ENCODE data around the gene IRS4. TPM values are rescaled to one million over a fixed set of nuclear protein-coding genes. Genes with fewer than 3 reads are reported as not detected.

Gene IRS4
- not detected for polyA plus RNA-seq (2013)

GRCh38 chrX:108736509-108737479 lies at the start of gene IRS4:
TSS of gene IRS4 (minus strand) at chrX:108736563.
- peak in 1 of 3 donors; percentile 23 for DNase-seq
- H3K9me3 ChIP-seq (ENCODE audit: control extremely low read depth in 1 of 5, control insufficient read depth in 4 of 5, insufficient read depth in 2 of 5, low read depth in 1 of 5, low read length in 4 of 5): peaks cover 0 to 13% (median 0%) of the 10 kb centered on the region in 5 experiments
- CTCF ChIA-PET: no interaction called here
- H3K4me3 ChIP-seq (ENCODE audit: control insufficient read depth in 1 of 7, extremely low read depth in 1 of 7, insufficient read depth in 4 of 7, low read depth in 2 of 7, low read length in 6 of 7): peak within 1 kb of the TSS in 5 of 7 experiments; percentile 26 to 58 (median 32)
- peaks cover 6 to 68% (median 32%) of the 10 kb centered on the region in 5 experiments for H3K27me3 ChIP-seq (replicated peaks in 2 of 5; ENCODE audit: control insufficient read depth in 4 of 5, insufficient read depth in 5 of 5, low read length in 4 of 5)
- no peak within 1 kb of the TSS for H3K27ac ChIP-seq (ENCODE audit: insufficient read depth in 1 of 2, low read depth in 1 of 2, low read length in 2 of 2, poor library complexity in 1 of 2, severe bottlenecking in 2 of 2)
- POLR2A ChIA-PET: no interaction called here
- H3K36me3 ChIP-seq (ENCODE audit: control insufficient read depth in 4 of 4, insufficient read depth in 4 of 4, low read length in 3 of 4): no peaks in the 10 kb centered on the region
- 34% methylated on average over 40 of the region's 62 CpGs for WGBS (ENCODE audit: insufficient coverage)
- peaks cover 0 to 11% (median 9%) of the 10 kb centered on the region in 4 experiments for H3K4me1 ChIP-seq (ENCODE audit: control extremely low read depth in 1 of 4, control insufficient read depth in 4 of 4, insufficient read depth in 4 of 4, low read length in 3 of 4)

- no peak overlapping the region for H3K4me3 ChIP-seq (ENCODE audit: control insufficient read depth in 1 of 7, extremely low read depth in 1 of 7, insufficient read depth in 4 of 7, low read depth in 2 of 7, low read length in 6 of 7)
- peak in 1 of 3 donors; percentile 0 for DNase-seq
- no peaks in the 10 kb centered on the region for H3K36me3 ChIP-seq (ENCODE audit: control insufficient read depth in 4 of 4, insufficient read depth in 4 of 4, low read length in 3 of 4)
- no peaks in the 10 kb centered on the region for H3K27me3 ChIP-seq (replicated peaks in 2 of 5; ENCODE audit: control insufficient read depth in 4 of 5, insufficient read depth in 5 of 5, low read length in 4 of 5)
- H3K4me1 ChIP-seq (ENCODE audit: control extremely low read depth in 1 of 4, control insufficient read depth in 4 of 4, insufficient read depth in 4 of 4, low read length in 3 of 4): no peaks in the 10 kb centered on the region
- no peaks in the 10 kb centered on the region for H3K9me3 ChIP-seq (ENCODE audit: control extremely low read depth in 1 of 5, control insufficient read depth in 4 of 5, insufficient read depth in 2 of 5, low read depth in 1 of 5, low read length in 4 of 5)
- ChIA-PET CTCF (no interaction called here), POLR2A (no interaction called here)
- H3K27ac ChIP-seq (ENCODE audit: insufficient read depth in 1 of 2, low read depth in 1 of 2, low read length in 2 of 2, poor library complexity in 1 of 2, severe bottlenecking in 2 of 2): no peak overlapping the region
These were observed 36.2 kb upstream of the IRS4 start for GRCh38 chrX:108772549-108772948.

DNA sequence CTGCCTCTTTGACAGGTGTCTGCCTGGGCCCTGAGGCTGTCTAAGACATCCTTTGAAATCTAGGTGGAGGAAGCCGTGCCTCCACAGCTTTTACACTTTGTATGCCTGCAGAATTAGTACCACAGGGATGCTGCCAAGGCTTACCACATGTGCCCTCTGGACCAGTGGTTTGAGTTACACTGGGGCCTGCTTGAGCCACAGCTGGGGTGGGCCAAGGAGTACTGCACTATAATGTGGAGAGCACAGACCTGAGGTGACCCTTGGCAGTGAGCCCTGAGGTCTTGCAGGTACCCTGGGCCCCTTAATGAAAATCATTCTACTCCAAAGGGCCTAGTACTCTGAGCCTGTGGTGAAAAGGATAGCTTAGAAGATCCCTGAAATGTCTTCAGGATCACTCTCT lies 27.2 kb upstream of the IRS4 start:
- Histone ChIP-seq H3K27me3 (replicated peaks in 2 of 5; ENCODE audit: control insufficient read depth in 4 of 5, insufficient read depth in 5 of 5, low read length in 4 of 5) (peaks cover 0 to 2% (median 0%) of the 10 kb centered on the region in 5 experiments), H3K9me3 (ENCODE audit: control extremely low read depth in 1 of 5, control insufficient read depth in 4 of 5, insufficient read depth in 2 of 5, low read depth in 1 of 5, low read length in 4 of 5) (no peaks in the 10 kb centered on the region), H3K4me3 (ENCODE audit: control insufficient read depth in 1 of 7, extremely low read depth in 1 of 7, insufficient read depth in 4 of 7, low read depth in 2 of 7, low read length in 6 of 7) (no peak overlapping the region), H3K4me1 (ENCODE audit: control extremely low read depth in 1 of 4, control insufficient read depth in 4 of 4, insufficient read depth in 4 of 4, low read length in 3 of 4) (no peaks in the 10 kb centered on the region), H3K36me3 (ENCODE audit: control insufficient read depth in 4 of 4, insufficient read depth in 4 of 4, low read length in 3 of 4) (no peaks in the 10 kb centered on the region), H3K27ac (ENCODE audit: insufficient read depth in 1 of 2, low read depth in 1 of 2, low read length in 2 of 2, poor library complexity in 1 of 2, severe bottlenecking in 2 of 2) (no peak overlapping the region)
- POLR2A ChIA-PET: no interaction called here
- CTCF ChIA-PET: no interaction called here
- DNase-seq: no peak
- WGBS (ENCODE audit: insufficient coverage): 67% methylated on average over 1 of the region's 1 CpG

- WGBS (ENCODE audit: insufficient coverage): no CpG with 5 or more reads among the region's 1 CpG
- ChIA-PET POLR2A (no interaction called here), CTCF (no interaction called here)
- no peak for DNase-seq
- Histone ChIP-seq H3K9me3 (ENCODE audit: control extremely low read depth in 1 of 5, control insufficient read depth in 4 of 5, insufficient read depth in 2 of 5, low read depth in 1 of 5, low read length in 4 of 5) (peaks cover 0 to 9% (median 0%) of the 10 kb centered on the region in 5 experiments), H3K4me3 (ENCODE audit: control insufficient read depth in 1 of 7, extremely low read depth in 1 of 7, insufficient read depth in 4 of 7, low read depth in 2 of 7, low read length in 6 of 7) (no peak overlapping the region), H3K36me3 (ENCODE audit: control insufficient read depth in 4 of 4, insufficient read depth in 4 of 4, low read length in 3 of 4) (no peaks in the 10 kb centered on the region), H3K27me3 (replicated peaks in 2 of 5; ENCODE audit: control insufficient read depth in 4 of 5, insufficient read depth in 5 of 5, low read length in 4 of 5) (peaks cover 6 to 38% (median 10%) of the 10 kb centered on the region in 5 experiments), H3K27ac (ENCODE audit: insufficient read depth in 1 of 2, low read depth in 1 of 2, low read length in 2 of 2, poor library complexity in 1 of 2, severe bottlenecking in 2 of 2) (no peak overlapping the region), H3K4me1 (ENCODE audit: control extremely low read depth in 1 of 4, control insufficient read depth in 4 of 4, insufficient read depth in 4 of 4, low read length in 3 of 4) (peaks cover 0 to 11% (median 9%) of the 10 kb centered on the region in 4 experiments)
These were observed 4.0 kb upstream of the IRS4 start for GRCh38 chrX:108740299-108740774.

GRCh38 chrX:108737754-108738153 lies 1.4 kb upstream of the IRS4 start:
- H3K27me3 ChIP-seq (replicated peaks in 2 of 5; ENCODE audit: control insufficient read depth in 4 of 5, insufficient read depth in 5 of 5, low read length in 4 of 5): peaks cover 6 to 63% (median 26%) of the 10 kb centered on the region in 5 experiments
- peaks cover 0 to 13% (median 0%) of the 10 kb centered on the region in 5 experiments for H3K9me3 ChIP-seq (ENCODE audit: control extremely low read depth in 1 of 5, control insufficient read depth in 4 of 5, insufficient read depth in 2 of 5, low read depth in 1 of 5, low read length in 4 of 5)
- no peak for DNase-seq
- peaks cover 0 to 11% (median 9%) of the 10 kb centered on the region in 4 experiments for H3K4me1 ChIP-seq (ENCODE audit: control extremely low read depth in 1 of 4, control insufficient read depth in 4 of 4, insufficient read depth in 4 of 4, low read length in 3 of 4)
- H3K36me3 ChIP-seq (ENCODE audit: control insufficient read depth in 4 of 4, insufficient read depth in 4 of 4, low read length in 3 of 4): no peaks in the 10 kb centered on the region
- WGBS (ENCODE audit: insufficient coverage): 70% methylated on average over 3 of the region's 5 CpGs
- ChIA-PET POLR2A (no interaction called here), CTCF (no interaction called here)
- no peak overlapping the region for H3K27ac ChIP-seq (ENCODE audit: insufficient read depth in 1 of 2, low read depth in 1 of 2, low read length in 2 of 2, poor library complexity in 1 of 2, severe bottlenecking in 2 of 2)
- H3K4me3 ChIP-seq (ENCODE audit: control insufficient read depth in 1 of 7, extremely low read depth in 1 of 7, insufficient read depth in 4 of 7, low read depth in 2 of 7, low read length in 6 of 7): no peak overlapping the region

DNA sequence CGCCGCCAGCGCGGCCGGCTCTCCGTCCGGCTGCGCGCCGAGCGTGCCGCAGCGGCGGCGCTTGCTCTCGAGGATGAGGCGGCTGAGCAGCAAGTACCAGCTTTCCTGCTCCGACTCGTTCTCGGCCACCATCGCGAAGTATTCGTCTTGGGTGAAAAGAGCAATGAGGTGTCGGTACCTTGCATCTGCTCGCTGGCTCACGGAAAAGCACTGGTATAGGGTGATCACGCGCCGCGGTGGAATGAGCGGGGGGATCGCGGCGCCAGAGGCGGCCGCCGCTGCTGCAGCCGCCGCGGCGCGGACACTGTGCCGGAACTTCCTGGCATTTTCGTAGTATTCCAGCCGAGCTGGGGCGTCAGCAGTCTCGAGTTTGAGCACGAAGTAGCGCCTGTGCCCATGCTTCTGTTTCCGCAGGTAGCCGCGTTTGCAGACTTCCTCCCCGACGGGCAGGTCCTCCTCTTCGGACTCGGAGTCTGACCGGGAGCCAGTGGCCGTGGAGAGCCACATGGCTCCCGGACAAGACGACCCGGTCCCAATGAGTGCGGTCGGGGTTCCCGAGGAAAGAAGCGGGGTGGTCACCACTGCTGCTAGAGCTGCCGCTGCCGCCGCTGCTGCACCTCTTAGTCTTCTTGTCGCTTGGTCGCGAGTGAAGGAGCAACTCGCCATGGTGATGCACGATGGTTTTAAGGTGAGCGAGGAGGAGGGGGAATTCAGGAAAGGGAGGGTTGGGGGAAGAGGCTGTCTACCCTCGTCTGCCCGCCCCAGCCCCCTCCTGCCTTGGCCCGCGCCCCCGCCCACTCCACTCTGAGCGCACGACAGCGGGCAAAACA lies 469 bp downstream of the IRS4 start:
- peak overlapping the region in 5 of 7 experiments; percentile 26 to 58 (median 27) for H3K4me3 ChIP-seq (ENCODE audit: control insufficient read depth in 1 of 7, extremely low read depth in 1 of 7, insufficient read depth in 4 of 7, low read depth in 2 of 7, low read length in 6 of 7)
- WGBS (ENCODE audit: insufficient coverage): 41% methylated on average over 54 of the region's 82 CpGs
- H3K4me1 ChIP-seq (ENCODE audit: control extremely low read depth in 1 of 4, control insufficient read depth in 4 of 4, insufficient read depth in 4 of 4, low read length in 3 of 4): peaks cover 0 to 11% (median 9%) of the 10 kb centered on the region in 4 experiments
- H3K36me3 ChIP-seq (ENCODE audit: control insufficient read depth in 4 of 4, insufficient read depth in 4 of 4, low read length in 3 of 4): no peaks in the 10 kb centered on the region
- H3K27ac ChIP-seq (ENCODE audit: insufficient read depth in 1 of 2, low read depth in 1 of 2, low read length in 2 of 2, poor library complexity in 1 of 2, severe bottlenecking in 2 of 2): no peak overlapping the region
- DNase-seq: peak in 2 of 3 donors; percentile 19 to 24
- CTCF ChIA-PET: no interaction called here
- peaks cover 6 to 76% (median 36%) of the 10 kb centered on the region in 5 experiments for H3K27me3 ChIP-seq (replicated peaks in 2 of 5; ENCODE audit: control insufficient read depth in 4 of 5, insufficient read depth in 5 of 5, low read length in 4 of 5)
- POLR2A ChIA-PET: no interaction called here
- peaks cover 0 to 13% (median 0%) of the 10 kb centered on the region in 5 experiments for H3K9me3 ChIP-seq (ENCODE audit: control extremely low read depth in 1 of 5, control insufficient read depth in 4 of 5, insufficient read depth in 2 of 5, low read depth in 1 of 5, low read length in 4 of 5)

Data from common myeloid progenitor, CD34-positive (primary cell).